Lung microvascular endothelial cell (primary cell): Measurements from ENCODE around the gene KL. TPM values are rescaled to one million over a fixed set of nuclear protein-coding genes. Genes with fewer than 3 reads are reported as not detected.

ENCODE experiments used
- DNase-seq, 2 donors: peaks; one replicate each; pipeline versions ENCODE4 v3.0.0 to v3.0.0-alpha.2; 2010; ENCODE audit warnings: low read depth in 2 of 2
- total RNA-seq: library from RNA; depleted of rRNA; stranded (reverse); fragments of >200 nt; gene quantifications from 2 replicates; pipeline ENCODE4 v1.2.1, GENCODE V29; 2014

The KL gene
- under 0.01 TPM in 2 replicates for total RNA-seq

GRCh38 chr13:33016414-33017322 lies at the start of gene KL:
TSS of gene KL (plus strand) at chr13:33016423. CDS start at chr13:33016441, 18 bp downstream.
- peak; percentile 4 to 19 for DNase-seq

DNA sequence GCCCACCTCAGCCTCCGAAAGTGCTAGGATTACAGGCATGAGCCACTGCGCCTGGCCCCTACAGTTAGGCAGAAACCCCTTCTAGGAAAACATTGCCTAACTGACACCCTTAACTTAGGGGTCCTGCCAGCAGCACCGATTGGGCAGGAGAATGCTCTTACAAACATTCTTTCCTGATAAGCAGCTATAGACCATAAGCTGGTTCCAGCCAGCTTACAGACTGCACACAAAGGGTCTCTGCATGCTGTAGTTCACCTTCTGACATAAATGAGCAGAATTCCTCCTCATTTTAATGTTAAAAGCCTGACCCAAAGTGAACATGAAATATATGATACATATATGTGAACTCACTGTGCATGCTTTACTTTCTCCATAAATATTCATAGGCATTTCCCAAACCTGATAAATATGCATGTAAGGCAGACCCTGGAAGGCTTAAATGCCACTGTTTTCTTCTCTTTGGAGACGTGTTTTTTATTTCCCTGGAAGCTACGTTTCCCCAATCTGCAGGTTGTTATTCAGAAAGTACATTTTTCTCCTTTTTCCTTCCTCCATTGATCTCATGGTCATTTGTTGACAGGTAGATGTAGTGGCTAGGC lies 48.5 kb upstream of the KL start:
- DNase-seq = no peak

GRCh38 chr13:32968316-32968715 lies 47.9 kb upstream of the KL start:
- DNase-seq = no peak

DNA sequence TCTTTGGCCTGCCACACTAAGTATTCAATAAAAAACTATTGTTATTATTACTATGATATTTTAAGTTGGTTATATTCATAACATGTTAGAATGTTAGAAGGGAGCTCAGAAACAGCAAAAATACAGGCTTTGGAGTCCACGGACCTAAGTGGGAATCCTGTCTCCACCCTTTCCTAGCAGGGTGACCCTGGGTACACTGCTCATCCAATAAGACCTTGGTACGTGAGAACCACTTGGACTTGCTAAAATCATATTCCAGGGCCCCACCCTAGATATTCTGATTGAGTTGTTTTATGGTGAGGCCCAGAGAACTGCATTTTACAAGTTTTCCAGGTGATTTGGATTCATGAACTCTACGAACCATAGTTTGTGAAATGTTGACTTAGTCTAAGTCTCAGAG lies 47.4 kb upstream of the KL start:
- DNase-seq = no peak

GRCh38 chr13:32969516-32969941 lies 46.7 kb upstream of the KL start:
- DNase-seq = peak; percentile 78 to 88

- no peak for DNase-seq
These were observed 40.0 kb upstream of the KL start for GRCh38 chr13:32976056-32976805.

DNA sequence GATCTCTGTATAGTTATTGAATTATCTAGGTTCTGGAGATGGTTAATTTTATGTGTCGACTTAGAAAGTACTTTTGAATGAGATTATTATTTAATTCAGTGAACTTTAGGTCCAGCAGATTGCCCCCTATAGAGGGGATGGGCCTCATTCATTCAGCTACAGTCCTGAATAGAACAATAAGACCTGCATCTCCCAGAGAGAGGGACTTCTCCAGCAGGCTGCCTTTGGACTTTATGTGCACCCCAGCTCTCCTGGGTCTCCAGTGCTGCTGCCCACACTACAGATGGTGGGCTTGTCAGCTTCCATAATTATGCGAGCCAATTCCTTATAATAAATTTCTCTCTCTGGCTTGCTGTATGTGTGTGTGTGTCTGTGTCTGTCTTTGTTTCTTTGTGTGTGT lies 39.3 kb upstream of the KL start:
- no peak for DNase-seq

DNA sequence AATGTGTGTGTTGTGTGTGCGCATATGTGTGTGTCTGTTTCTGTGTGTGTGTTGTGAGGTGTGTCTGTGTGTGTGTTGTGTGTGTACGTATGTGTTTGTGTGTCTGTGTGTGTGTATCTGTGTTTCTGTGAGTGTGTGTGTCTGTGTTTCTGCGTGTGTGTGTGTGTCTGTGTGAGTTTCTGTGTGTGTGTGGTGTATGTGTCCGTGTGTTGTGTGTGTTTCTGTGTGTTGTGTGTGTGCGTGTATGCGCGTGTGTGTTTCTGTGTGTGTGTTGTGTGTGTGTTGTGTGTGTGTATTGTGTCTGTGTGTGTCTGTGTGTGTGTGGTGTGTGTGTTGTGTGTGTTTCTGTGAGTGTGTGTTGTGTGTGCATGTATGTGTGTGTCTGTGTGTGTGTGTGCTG lies 38.9 kb upstream of the KL start:
- no peak for DNase-seq

DNA sequence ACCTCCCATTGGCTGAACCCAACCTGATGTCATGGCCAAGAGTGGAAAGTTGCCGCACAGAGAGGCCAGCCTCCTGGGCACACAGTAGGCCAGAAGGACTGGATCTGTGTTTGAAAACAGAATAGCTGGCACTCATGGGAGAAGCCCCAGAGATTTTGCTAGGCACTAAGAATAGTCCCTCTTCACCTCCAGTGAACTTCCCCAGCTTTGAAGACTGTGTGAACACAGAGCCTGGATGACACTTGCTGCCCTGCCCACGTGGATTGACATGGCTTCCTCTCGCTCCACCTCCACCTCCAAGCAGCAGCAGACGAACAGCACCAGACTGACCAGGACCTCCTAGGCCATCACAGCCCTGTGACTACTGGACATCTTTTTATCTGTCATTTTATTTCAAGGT lies 37.9 kb upstream of the KL start:
- DNase-seq = no peak

GRCh38 chr13:32983058-32983457 lies 33.2 kb upstream of the KL start:
- DNase-seq = no peak

GRCh38 chr13:32984857-32985626 lies 31.2 kb upstream of the KL start:
- no peak for DNase-seq

DNA sequence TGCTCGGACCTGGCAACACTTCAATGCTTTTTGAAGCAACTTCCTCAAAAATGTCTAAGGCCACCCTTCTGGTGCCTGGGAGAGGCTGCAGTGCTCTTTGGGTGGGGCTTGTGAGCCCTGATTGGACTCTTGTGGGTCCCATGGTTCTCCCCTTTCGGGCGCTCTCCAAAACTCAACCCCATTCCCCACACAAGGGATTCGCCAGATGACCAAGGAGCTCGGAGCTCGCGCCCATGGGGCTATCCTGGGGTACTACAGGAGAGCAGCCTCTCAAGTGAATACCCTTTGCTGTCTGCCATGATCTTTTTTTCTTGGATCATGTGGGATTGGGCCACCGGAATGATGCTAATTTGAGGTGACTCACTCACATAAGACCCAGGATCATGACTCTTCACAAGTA lies 29.7 kb upstream of the KL start:
- no peak for DNase-seq

DNA sequence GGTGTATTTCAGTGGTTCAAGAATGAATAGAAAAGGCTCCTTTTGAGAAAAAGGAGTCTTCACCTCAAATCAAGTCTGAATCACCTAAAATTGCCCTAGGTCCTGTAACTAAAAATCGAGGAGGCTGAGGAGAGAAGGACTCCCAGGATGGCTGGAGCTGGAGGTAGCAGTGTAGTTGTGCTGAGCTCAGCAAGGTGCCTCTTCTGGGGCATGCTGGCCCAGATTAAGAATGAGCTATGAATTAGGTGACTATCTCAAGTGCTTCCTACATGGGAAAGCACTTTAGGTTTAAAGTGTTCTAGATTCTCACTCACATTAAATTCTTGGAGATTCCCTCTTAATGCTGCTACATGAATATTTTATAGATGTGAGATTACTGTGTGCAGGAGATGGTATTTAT lies 28.8 kb upstream of the KL start:
- DNase-seq = no peak

- DNase-seq = no peak
These were observed 27.5 kb upstream of the KL start for GRCh38 chr13:32988608-32989289.

- DNase-seq = no peak
These were observed 26.9 kb upstream of the KL start for GRCh38 chr13:32989290-32989667.

DNA sequence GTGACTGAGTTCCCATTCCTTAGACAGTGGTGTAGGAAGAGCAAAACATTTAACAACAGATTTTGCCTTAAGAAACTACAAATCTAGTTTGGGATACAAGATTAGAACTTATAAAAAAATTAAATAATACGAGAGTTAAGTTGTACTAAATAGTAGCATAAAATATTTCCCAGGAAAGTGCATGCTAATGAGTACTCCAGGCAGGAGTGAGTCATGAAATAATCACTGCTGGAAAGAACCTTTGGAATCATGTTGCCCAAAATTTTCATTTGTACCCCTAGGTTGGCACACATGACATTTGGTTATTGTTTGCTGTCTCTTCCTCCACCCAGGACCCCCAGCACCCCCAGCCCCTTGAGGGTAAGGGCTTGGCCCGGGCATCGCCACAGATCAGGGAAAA lies 26.3 kb upstream of the KL start:
- DNase-seq = no peak

- no peak for DNase-seq
These were observed 23.1 kb upstream of the KL start for GRCh38 chr13:32993145-32993544.

DNA sequence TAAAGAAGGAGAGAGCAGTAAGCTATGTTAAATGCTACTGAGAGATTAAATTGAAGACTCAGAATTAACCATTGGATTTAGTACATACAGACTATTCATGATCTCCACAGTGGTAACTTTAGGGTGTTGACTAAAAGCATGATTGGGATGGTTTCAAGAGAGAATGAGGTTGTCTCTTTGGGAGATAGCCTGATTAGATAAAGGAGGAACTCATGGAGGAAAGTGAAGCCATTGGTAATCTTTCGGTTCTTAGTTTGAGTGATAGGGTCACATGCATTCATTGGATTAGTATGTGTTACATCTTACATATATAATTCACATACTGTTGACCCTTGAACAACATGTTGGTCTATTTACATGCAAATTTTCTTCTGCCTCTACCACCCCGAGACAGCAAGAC lies 18.8 kb upstream of the KL start:
- DNase-seq = no peak

DNA sequence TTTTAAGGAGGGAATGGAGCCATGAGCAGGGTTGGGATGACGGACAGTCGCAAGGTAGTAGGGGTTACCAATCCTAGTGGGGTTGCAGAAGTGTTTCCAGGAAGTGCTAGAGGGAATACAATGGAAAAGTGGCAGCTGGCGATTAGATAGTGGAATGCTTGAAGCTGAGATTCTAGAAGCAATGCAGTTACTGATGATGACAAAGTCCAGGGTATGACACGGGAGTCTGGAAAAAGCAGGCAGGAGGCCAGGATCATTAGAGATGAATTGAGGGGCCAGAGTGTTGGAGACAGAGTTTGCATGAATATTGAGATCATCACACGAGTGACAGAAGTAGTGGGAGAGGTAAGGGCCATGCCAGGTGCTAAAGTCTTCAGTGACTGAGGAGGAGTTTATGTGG lies 17.3 kb upstream of the KL start:
- no peak for DNase-seq

GRCh38 chr13:33000365-33000764 lies 15.9 kb upstream of the KL start:
- no peak for DNase-seq

DNA sequence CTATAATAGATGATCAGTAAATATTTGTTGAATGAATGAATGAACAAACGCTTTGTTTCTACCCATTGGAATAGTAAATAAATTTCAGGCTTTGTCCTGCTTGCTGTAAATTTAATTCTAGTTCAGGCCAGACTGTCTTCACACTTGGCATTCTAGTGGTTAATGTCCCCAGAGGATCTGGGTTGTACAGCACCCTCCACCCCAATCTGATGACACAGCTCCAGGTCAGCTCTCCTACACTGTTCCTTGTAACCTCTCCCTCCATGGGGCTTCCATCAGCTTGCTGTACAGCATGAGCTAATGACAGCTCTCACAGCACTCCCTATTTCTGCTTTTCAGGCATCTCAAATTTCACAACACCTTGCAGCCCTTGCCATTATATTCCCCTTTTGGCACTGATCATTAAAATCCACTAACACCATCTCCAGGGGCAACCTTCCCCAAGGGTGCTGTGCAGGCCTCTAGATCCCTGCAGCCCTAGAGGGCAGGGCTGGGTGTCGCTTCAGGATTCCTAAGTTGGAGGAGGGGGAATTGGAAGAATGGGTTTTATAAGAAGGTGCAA lies 12.7 kb upstream of the KL start:
- DNase-seq = no peak
